ENCODE data around the gene CRYGN.

The CRYGN gene

DNA sequence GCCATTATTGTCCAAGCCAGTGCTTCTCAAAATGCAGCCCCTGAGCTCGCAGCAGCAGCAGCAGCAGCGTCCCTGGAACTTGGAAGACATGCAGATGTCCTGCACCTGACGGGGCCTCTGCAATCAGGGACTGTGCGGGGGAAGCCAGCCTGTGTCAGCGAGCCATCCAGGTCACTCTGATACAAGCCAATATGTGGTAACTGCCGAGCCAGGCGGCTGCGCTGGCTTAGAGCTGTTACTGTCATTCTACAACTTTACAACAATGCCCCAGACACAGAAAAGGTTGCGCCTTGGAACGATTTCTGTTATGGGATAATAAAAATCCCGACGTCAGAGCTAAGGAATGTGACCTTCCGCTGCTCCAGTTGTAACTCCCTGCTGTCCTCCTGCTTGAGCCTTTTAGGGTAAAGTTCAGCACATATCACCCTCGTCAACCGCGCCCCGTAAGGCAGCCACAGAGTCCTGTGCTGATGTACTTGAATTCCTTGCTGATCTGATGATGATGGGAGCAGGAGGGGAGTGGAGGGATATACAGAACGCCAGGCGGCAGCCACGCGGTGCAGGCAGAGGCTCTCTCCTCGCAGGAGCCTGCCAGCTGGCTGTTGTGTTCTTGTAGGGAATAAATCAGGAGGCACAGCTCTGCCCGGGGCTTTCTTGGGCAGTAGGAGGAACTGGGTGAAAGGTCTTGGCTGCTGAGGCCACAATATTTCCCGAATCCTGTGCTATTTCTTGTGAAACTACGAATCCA is 20.0 kb upstream of the CRYGN start:
- DNase-seq, result no peak

DNA sequence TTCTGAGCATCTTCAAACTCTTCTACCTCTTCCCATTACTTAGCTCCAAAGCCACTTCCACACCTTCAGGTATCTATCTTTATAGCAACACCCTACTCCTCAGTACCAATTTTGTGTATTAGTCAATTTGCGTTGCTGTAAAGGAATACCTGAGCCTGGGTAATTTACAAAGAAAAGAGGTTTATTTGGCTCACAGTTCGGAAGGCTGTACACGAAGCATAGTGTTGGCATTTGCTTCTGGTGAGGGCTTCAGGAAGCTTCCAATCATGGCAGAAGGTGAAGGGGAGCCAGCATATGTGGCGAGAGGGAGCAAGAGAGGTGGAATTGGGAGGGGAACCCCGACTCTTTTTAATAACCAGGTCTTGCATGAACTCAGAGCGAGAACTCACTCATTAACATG is 17.6 kb upstream of the CRYGN start:
- no peak for DNase-seq

DNA sequence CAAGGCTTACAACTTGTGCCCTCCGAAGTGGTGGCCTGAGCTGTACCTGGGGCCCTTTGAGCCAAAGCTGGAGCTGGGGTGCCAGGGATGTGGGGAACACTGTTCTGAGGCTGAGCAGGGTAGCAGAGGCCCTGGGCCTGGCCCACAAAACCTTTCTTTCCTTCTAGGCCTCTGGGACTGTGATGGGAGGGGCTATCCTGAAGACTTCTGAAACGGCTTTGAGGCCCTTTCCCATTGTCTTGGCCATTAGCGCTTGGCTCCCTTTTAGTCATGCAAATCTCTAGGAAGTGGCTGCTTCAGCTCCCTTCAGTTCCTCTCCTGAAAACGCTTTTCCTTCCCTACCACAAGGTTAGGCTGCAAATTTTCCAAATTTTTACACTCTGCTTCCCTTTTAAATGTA is 16.8 kb upstream of the CRYGN start:
- DNase-seq, result no peak

- DNase-seq, result no peak
Measured at GRCh38 chr7:151456276-151456675, 16.3 kb upstream of the CRYGN start.

DNA sequence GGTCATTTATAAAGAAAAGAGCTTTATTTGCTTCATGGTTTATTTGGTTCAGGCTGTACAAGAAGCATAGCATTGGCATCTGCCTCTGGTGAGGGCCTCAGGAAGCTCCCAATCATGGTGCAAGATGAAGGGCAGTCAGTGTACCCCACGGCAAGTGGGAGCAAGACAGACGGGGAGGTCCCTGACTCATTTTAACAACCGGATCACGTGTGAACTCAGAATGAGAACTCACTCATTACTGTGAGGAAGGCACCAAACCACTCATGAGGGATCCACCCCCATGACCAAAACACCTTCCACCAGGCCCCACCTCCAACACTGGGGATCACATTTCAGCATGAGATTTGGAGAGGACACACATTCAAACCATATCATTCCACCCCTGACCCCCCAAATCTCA is 15.7 kb upstream of the CRYGN start:
- DNase-seq, result no peak

DNA sequence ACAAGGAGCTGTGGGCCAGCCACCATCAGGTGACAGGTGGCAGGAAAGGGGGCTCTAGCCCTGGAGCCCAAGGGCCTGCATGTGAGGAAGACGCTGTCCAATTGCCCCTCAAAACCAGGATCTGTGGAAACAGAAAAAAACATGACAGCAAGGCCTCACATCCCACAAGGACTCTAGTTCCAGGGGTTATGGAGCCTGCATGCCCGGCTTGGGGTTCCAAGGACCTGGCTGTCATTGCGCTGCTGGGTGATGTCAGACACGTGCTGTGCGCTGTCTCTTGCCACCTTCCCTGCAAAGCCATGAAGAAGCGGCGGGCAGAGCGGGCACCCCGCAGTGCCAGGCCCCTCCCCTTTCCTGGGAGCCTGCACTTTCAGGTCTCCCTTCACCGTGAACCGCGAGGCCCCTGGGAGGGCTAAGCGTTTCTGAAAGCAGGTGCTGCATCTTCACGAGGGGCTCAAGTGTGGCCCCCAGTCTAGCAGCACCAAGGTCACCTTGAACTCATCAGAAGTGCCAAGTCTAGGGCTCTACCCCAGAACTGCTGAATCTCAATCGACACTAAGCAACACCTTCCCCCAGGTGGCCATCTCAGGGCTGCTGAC is 15.1 kb upstream of the CRYGN start:
- DNase-seq, result no peak

- no peak for DNase-seq
Measured at GRCh38 chr7:151454305-151454704, 14.4 kb upstream of the CRYGN start.

DNA sequence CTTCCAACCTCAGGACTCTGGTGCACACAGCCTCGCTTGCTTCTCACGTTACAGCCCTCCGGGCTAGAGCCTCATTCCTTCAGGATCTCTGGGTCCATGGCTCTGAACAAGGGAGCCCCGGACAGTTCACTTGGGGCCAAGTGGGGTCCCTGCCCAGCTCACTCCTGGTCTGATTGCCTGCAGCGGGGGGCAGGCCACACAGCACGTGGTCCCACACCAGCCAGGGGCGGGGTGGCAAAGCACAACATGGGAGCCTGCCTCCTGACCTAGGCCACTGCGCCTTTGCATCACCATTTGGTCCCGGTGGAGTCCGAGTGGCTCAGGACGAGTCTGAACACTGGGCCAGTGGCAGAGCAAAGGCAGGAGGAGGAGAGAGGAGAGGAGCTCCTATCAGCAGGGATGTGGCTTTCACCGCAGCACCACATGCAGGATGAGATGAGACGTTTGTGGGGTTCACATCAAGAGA is 13.4 kb upstream of the CRYGN start:
- DNase-seq, result no peak

GRCh38 chr7:151452680-151453325 is 12.9 kb upstream of the CRYGN start:
- no peak for DNase-seq

DNA sequence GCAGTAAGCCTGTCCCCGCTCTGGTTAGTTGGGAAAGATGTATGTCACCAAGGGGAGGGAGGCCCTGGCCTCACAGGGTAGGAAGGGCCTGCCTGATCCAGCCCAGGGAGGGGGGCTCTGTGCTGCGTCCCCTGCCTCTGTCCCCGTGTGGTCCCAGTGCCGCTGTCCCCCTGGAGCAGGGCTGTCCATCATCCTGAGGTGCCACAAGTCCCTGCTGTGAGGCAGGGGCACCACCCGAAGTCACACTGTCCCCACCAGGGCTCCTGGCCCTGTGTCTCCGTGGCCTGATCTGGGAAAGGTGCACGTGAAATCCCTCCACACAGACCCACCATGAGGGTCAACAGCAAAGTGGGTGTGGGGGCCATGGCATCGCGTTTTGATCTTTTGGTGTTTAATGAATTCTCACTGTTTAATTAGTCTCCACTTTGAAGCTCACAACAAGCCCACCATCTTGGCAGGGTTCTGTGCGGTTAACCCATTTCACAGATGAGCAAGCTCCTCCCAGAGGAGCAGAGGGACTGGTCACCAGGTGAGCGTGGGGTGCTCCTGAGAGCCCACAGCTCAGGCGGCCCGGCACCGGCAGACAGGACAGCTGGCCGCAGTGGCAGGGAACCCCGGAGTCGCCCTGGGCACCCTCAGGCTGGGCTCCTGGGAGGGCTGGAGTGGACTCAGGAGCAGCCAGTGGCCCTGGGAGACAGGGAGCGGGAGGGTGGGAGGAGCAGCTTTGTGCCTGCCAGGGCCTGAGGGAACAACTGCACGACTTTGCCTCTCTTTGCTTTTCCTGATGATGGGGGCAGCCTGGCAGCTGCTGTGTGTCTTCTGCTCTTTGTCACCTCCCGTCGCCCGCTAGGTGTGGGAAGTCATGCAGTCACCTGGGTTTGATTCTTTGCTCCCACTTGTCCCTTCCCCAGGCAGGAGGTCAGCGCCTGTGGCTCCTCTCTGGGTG is 12.0 kb upstream of the CRYGN start:
- no peak for DNase-seq

DNA sequence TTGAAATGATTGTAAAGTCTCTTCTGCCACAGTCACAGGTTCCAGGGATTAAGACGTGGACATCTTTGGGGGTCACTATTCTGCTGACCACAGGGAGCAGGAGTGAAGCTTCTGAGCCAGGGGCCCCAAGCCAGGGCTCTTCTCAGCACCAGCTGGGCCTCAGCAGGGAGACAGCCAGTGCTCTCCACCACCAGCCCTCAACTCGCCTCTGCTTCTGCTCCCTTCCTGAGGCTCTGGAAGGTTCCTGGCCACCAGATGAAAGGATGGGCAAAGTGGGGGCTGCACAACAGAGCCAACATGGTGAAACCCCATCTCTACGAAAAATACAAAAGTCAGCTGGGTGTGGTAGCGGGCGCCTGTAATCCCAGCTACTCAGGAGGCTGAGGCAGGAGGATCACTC is 11.2 kb upstream of the CRYGN start:
- DNase-seq, result no peak

GRCh38 chr7:151449990-151450389 is 10.0 kb upstream of the CRYGN start:
- no peak for DNase-seq

DNA sequence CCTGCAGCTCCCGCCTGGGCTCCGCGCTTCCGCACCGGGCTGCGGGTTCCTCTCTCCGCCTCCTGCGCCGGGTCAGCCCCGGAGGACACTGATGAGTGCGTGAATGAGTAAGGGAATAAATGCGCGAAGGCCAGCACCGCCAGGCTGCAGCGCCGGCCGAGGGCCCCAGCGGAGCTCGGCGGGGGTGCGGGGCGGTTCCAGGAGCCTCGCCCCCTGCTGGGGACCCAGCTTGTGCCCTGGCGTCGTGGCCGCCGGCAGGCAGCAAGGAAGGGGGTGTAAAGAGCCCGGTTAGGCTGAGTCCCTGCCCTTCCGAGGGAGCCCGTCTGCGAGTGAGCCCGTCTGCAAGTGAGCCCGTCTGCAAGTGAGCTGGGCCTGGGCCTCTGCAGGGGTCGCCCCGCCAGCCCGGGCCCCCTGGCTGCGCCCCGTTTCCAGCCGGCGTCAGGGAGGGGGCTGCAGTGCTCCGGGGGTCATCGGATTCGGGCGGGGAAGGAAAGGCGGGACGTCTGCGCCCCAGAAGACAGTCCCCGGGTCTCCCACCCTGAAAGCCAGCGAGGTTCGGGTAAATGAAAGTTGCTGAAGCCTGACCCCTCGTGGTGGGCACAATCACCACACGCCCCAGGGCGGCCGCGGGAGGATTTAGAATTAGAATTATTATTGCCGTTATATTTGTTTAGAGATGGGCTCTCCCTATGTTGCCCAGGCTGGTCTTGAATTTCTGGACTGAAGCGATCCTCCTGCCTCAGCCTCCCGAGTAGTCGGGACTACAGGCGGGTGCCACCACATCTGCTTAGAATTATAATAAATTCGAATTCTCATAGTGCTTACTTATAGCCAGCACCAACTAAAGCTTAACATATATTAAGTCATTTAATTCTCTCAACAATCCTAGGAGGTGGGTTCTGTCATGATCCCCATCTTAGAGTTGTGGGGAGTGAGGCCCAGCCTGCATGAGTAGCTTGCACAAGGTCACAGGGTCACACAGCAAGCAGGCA is 8.6 kb upstream of the CRYGN start:
- DNase-seq, result peak; percentile 33

- no peak for DNase-seq
Measured at GRCh38 chr7:151447901-151448260, 7.9 kb upstream of the CRYGN start.

DNA sequence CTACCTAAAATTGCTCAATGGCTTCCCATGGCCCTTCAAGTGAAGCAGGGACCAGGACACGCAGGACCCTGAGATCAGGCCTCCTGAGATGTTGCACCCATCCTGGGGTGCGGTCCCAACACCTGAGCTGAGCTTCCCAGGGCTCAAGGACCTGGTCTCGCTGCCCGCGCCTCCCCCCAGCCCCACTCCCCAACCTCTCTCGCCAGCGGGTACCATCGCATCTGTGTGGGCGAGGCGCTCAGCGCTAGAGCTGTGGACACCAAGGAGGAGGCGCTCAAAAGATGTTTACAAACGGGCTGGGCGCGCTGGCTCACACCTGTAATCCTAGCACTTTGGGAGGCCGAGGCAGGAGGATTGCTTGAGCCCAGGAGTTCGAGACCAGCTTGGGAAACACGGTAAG is 7.4 kb upstream of the CRYGN start:
- no peak for DNase-seq

- DNase-seq, result no peak
Measured at GRCh38 chr7:151446412-151446811, 6.5 kb upstream of the CRYGN start.

DNA sequence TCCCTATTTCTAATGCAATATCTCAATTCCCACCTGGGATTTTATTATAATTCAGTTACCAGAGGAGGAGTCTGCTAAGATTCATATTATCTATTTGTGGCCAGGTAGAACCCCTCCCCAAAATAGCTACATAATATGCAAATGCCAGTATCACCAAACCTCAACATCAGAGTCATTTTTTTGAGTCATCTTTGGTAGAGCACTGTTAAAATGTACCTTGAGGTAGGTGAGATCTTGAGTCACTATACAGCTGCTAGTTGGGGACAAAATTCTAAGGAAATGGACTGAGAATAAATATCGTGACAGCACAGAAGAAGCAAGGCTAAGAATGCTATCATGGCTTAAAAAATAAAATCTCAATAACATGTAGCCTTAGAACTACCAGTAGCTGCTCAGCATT is 4.7 kb upstream of the CRYGN start:
- no peak for DNase-seq

DNA sequence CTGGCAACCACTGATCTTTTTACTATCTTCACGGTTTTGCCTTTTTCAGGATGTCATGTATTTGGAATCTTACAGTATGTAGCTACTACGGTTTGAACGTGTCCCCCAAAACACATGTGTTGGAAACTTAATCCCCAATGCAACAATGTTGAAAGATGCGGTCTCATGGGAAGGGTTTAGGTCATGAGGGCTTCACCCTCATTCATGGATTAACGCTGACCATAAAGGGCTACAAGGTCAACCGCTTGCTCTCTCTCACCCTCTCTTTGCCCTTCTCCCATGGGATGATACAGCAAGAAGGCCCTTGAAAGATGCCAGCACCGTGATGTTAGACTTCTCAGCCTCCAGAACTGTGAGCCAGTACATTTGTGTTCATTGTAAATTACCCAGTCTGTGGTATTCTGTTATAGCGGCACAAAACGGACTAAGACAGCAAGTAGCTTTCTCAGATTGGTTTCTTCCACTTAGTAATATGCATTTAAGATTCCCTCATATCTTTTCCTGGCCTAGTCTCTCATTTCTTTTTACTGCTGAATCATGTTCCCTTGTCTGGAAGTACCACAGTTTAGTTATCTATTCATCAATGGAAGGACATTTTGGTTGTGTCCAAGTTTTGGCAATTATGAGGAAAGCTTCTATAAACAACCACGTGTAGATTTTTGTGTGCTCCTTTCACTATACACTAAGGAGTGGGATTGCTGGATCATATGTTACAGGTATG is 3.0 kb upstream of the CRYGN start:
- DNase-seq, result no peak

DNA sequence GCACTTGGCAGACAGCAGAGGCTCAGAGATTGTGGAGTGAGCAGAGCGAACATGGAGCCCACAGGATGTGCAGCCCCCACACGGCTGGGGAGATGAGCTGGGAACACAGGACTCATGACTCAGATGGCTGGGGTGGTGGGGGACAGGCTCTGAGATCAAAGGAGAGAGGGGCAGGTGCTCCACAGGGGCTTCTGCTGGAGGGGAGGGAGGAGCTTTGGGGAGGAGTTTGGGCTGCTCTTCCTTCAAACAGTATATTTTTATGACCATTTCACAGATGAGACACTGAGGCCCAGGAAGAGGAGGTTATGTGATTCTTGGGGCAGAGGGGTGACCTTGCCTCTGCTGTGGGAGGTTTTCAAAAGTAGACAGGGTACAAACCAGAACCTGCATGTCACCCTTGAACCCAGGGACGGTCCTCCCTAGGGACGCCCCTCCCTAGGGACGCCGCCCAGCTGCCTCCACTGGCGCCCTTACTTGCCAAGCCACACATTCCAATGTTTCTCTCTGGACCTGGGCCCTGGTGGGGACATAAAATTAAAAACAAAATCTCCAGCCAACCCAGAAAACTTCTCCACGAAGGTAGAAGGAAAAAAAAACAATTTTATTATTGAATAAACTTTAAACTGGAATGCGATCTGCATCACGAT is 981 bp upstream of the CRYGN start:
- DNase-seq, result no peak

DNA sequence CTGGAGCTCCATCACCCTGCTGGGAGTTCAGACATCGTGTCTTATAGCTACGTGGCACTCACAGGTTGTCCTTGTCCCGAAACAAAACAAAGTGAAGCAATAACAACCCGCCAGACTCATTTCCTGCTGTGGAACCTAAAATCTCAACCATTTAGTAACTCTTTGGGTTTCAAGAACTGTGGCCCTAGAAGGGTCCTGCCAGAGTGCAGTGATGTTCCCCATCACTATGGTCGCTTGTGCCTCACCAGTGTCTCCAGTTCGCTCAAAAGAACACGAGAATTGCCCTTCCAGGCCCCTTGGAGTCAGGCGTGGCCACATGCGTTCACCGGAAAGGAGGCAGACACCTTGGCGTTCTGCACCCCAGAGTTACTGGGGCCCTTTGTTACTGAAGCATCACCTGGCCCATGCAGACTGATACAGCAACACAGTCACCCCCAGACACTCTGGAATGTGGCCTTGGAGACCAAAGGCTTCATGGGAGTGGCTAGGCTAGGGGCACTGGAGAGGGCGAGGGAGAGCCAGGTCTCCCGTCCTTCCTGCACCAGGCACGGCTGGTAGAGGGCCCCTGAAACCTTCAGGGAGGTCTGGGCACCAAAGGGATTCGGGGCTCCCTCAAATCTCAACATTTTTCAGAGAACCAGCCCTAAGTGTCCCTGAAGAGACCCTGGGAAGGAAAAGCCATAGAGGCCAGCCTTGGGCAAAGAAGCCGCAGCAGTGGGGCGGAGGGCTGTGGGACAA is 908 bp downstream of the CRYGN start:
- DNase-seq, result no peak

Data from NCI-H1092 (cell line).